ENCODE measurements around the gene TAS1R1.

Gene TAS1R1

GRCh38 chr1:6508154-6508815 lies 46.8 kb upstream of the TAS1R1 start:
- Histone ChIP-seq H3K27ac (no peak overlapping the region; the same call in 1 of the 2 replicates), H3K9me3 (ENCODE audit: severe bottlenecking) (no peaks in the 10 kb centered on the region), H3K27me3 (ENCODE audit: insufficient read depth, low read depth, severe bottlenecking) (no peaks in the 10 kb centered on the region), H3K4me3 (ENCODE audit: low read depth, low read length) (no peak overlapping the region), H3K36me3 (no peaks in the 10 kb centered on the region)
- no peak for DNase-seq
- TF ChIP-seq, protein P1, sequence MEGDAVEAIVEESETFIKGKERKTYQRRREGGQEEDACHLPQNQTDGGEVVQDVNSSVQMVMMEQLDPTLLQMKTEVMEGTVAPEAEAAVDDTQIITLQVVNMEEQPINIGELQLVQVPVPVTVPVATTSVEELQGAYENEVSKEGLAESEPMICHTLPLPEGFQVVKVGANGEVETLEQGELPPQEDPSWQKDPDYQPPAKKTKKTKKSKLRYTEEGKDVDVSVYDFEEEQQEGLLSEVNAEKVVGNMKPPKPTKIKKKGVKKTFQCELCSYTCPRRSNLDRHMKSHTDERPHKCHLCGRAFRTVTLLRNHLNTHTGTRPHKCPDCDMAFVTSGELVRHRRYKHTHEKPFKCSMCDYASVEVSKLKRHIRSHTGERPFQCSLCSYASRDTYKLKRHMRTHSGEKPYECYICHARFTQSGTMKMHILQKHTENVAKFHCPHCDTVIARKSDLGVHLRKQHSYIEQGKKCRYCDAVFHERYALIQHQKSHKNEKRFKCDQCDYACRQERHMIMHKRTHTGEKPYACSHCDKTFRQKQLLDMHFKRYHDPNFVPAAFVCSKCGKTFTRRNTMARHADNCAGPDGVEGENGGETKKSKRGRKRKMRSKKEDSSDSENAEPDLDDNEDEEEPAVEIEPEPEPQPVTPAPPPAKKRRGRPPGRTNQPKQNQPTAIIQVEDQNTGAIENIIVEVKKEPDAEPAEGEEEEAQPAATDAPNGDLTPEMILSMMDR (IDR thresholded peaks at IDR 0.05; ENCODE audit: low read depth, low read length), result no peak

DNA sequence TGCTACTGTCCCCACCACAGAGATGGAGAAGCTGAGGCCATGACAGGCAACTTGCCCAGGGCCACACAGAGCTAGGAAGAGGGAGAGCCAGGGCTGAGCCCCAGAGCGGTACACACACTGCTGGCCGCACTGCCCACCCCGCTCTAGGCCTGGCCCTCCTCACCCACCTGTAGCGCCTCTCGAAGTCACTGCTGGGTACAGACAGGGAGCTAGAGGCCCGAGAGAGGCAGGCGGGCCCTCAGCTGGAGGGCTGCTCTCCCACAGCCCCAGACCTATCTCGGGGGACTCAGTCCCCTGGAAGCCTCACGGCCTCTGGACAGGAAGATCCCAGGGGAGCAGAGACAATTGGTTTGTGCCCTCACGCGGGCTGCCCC lies 46.3 kb upstream of the TAS1R1 start:
- H3K27ac ChIP-seq, result no peak overlapping the region; the same call in 1 of the 2 replicates
- no peak overlapping the region for H3K4me3 ChIP-seq (ENCODE audit: low read depth, low read length)
- no peaks in the 10 kb centered on the region for H3K27me3 ChIP-seq (ENCODE audit: insufficient read depth, low read depth, severe bottlenecking)
- H3K36me3 ChIP-seq, result no peaks in the 10 kb centered on the region
- H3K9me3 ChIP-seq (ENCODE audit: severe bottlenecking), result no peaks in the 10 kb centered on the region
- no peak for DNase-seq
- TF ChIP-seq, protein P1 (IDR thresholded peaks at IDR 0.05; ENCODE audit: low read depth, low read length), result no peak

- no peaks in the 10 kb centered on the region for H3K27me3 ChIP-seq (ENCODE audit: insufficient read depth, low read depth, severe bottlenecking)
- TF ChIP-seq, protein P1 (IDR thresholded peaks at IDR 0.05; ENCODE audit: low read depth, low read length), result no peak
- no peaks in the 10 kb centered on the region for H3K9me3 ChIP-seq (ENCODE audit: severe bottlenecking)
- no peak for DNase-seq
- H3K4me3 ChIP-seq (ENCODE audit: low read depth, low read length), result no peak overlapping the region
- H3K27ac ChIP-seq, result no peak overlapping the region
- no peaks in the 10 kb centered on the region for H3K36me3 ChIP-seq
Observed at GRCh38 chr1:6509220-6509918, 45.7 kb upstream of the TAS1R1 start.

DNA sequence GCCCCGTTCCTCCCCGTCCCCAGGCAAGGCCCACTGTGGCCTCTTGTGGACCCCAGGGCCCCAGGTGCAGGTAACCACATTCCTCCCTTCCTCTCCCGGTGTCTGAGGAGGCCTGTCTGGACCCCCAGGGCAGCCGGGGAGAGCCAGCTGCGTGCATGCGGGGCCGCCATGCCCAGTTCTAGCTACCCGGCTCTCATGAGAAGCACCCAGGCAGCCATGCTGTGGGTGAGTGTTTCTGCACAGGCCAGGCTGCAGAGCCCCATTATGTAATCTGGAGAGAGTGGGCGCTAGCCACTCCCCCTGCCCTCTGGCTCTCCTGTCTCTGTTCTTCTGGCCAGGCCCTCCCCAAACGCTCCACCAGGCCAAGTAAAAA lies 45.2 kb upstream of the TAS1R1 start:
- DNase-seq, result no peak
- no peaks in the 10 kb centered on the region for H3K27me3 ChIP-seq (ENCODE audit: insufficient read depth, low read depth, severe bottlenecking)
- TF ChIP-seq, protein P1 (IDR thresholded peaks at IDR 0.05; ENCODE audit: low read depth, low read length), result no peak

DNA sequence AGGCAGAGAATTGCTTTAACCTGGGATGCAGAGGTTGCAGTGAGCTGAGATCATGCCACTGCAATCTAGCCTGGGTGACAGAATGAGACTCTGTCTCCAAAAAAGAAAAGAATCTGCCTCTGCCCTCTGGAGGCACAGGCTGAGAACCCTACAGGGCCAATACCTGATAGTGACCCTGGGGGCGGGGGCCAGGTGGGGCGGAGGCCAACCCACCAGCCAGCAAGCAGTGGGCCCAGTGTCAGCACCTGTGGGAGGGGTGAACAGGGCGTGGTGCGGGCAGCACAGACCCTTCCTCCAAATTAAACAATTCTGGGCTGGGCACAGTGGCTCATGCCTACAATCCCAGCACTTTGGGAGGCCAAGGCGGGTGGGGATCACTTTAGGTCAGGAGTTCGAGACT lies 44.6 kb upstream of the TAS1R1 start:
- Histone ChIP-seq H3K9me3 (ENCODE audit: severe bottlenecking) (no peaks in the 10 kb centered on the region), H3K4me3 (ENCODE audit: low read depth, low read length) (no peak overlapping the region), H3K27me3 (ENCODE audit: insufficient read depth, low read depth, severe bottlenecking) (no peaks in the 10 kb centered on the region), H3K27ac (no peak overlapping the region), H3K36me3 (no peaks in the 10 kb centered on the region)
- TF ChIP-seq, protein P1 (IDR thresholded peaks at IDR 0.05; ENCODE audit: low read depth, low read length), result no peak
- no peak for DNase-seq

More for the DNA sequence above, 45.2 kb upstream of the TAS1R1 start:
- H3K27ac ChIP-seq, result no peak overlapping the region
- no peaks in the 10 kb centered on the region for H3K36me3 ChIP-seq
- no peaks in the 10 kb centered on the region for H3K9me3 ChIP-seq (ENCODE audit: severe bottlenecking)
- no peak overlapping the region for H3K4me3 ChIP-seq (ENCODE audit: low read depth, low read length)
